Retina (tissue), 1 donor: Measurements from ENCODE around the gene WDR4.
"Not testable (repeated sequence)": the region's sequence is repeated elsewhere in the genome, so short reads cannot be mapped to it uniquely, and the experiment has no call there.

Experiments
- DNase-seq: peaks from one replicate; pipeline ENCODE4 v3.0.0-alpha.2; 2016

The WDR4 gene

GRCh38 chr21:42809577-42810475 is 69.5 kb downstream of the WDR4 start:
- DNase-seq, result peak; percentile 61

- DNase-seq, result no peak
Measured at GRCh38 chr21:42809171-42809570, 70.2 kb downstream of the WDR4 start.

- no peak for DNase-seq
Measured at GRCh38 chr21:42807938-42808613, 71.3 kb downstream of the WDR4 start.

GRCh38 chr21:42807293-42807895 is 71.9 kb downstream of the WDR4 start:
- not testable (repeated sequence) for DNase-seq

- DNase-seq, result no peak
Measured at GRCh38 chr21:42806509-42807140, 72.7 kb downstream of the WDR4 start.

GRCh38 chr21:42801616-42802015 is 77.7 kb downstream of the WDR4 start:
- DNase-seq, result not testable (repeated sequence)

- DNase-seq, result no peak
Measured at GRCh38 chr21:42799948-42800347, 79.4 kb downstream of the WDR4 start.

GRCh38 chr21:42799516-42799915 is 79.8 kb downstream of the WDR4 start:
- DNase-seq, result no peak
